Endothelial cell (in vitro differentiated cells): ENCODE measurements around the gene ANTXR1. TPM values are rescaled to one million over a fixed set of nuclear protein-coding genes. Genes with fewer than 3 reads are reported as not detected.

Experiments
- DNase-seq: peaks from one replicate; pipeline ENCODE4 v3.0.0; 2021; ENCODE audit warnings: low spot score
- H3K27ac Mint-ChIP-seq: one replicate; pipeline ENCODE4 v1.8.0; 2021; ENCODE audit warnings: mixed read lengths, inconsistent platforms; ENCODE audit not compliant: unreplicated experiment
- H3K27me3 Mint-ChIP-seq: one replicate; pipeline ENCODE4 v1.8.0; 2021; ENCODE audit warnings: mild to moderate bottlenecking, moderate library complexity, mixed read lengths, inconsistent platforms; ENCODE audit not compliant: unreplicated experiment
- H3K36me3 Mint-ChIP-seq: one replicate; pipeline ENCODE4 v1.8.0; 2021; ENCODE audit warnings: mild to moderate bottlenecking, low read depth, mixed read lengths, inconsistent platforms; ENCODE audit not compliant: unreplicated experiment
- H3K4me1 Mint-ChIP-seq: one replicate; pipeline ENCODE4 v1.8.0; 2021; ENCODE audit warnings: mild to moderate bottlenecking, mixed read lengths, inconsistent platforms; ENCODE audit not compliant: unreplicated experiment
- H3K4me3 Mint-ChIP-seq: one replicate; pipeline ENCODE4 v1.8.0; 2021; ENCODE audit warnings: mild to moderate bottlenecking, mixed read lengths, inconsistent platforms; ENCODE audit not compliant: unreplicated experiment
- H3K9me3 Mint-ChIP-seq: one replicate; pipeline ENCODE4 v1.8.0; 2021; ENCODE audit warnings: mixed read lengths, inconsistent platforms; ENCODE audit not compliant: unreplicated experiment
- CTCF ChIP-seq: fragments of 200-600 bp; sonication (generic); IDR thresholded peaks from one replicate; pipeline ENCODE4 v1.5.0; 2021; ENCODE audit warnings: antibody characterized with exemption; ENCODE audit not compliant: unreplicated experiment
- total RNA-seq: library from RNA; stranded (reverse); fragmentation: NEBNext Ultra II Directional; extraction: Animal tissue kit (Norgen Biotek cat#: 25700); gene quantifications from one replicate; pipeline ENCODE4 v1.2.1, GENCODE V29; 2021; ENCODE audit not compliant: unreplicated experiment

The ANTXR1 gene
- total RNA-seq, 1 donor from 2014 or later: 7.5 TPM

GRCh38 chr2:69260666-69261065, 247.7 kb downstream of the ANTXR1 start:
- Mint-ChIP-seq H3K4me3 (no peak overlapping the region), H3K27me3 (no peaks in the 10 kb centered on the region), H3K36me3 (peaks cover 20% of the 10 kb centered on the region), H3K27ac (no peak overlapping the region), H3K9me3 (peaks cover 4% of the 10 kb centered on the region), H3K4me1 (no peaks in the 10 kb centered on the region)
- no peak for TF ChIP-seq CTCF
- DNase-seq: no peak

GRCh38 chr2:69269330-69269729, 256.4 kb downstream of the ANTXR1 start:
- H3K27me3 Mint-ChIP-seq: no peaks in the 10 kb centered on the region
- no peak for TF ChIP-seq CTCF
- peaks cover 4% of the 10 kb centered on the region for H3K36me3 Mint-ChIP-seq
- no peak overlapping the region for H3K4me3 Mint-ChIP-seq
- H3K9me3 Mint-ChIP-seq: no peaks in the 10 kb centered on the region
- H3K4me1 Mint-ChIP-seq: no peaks in the 10 kb centered on the region
- H3K27ac Mint-ChIP-seq: no peak overlapping the region
- no peak for DNase-seq

GRCh38 chr2:69271831-69272257, 258.9 kb downstream of the ANTXR1 start:
- no peak for TF ChIP-seq CTCF
- Mint-ChIP-seq H3K27me3 (no peaks in the 10 kb centered on the region), H3K27ac (no peak overlapping the region), H3K4me3 (no peak overlapping the region), H3K36me3 (no peaks in the 10 kb centered on the region), H3K4me1 (peaks cover 10% of the 10 kb centered on the region), H3K9me3 (no peaks in the 10 kb centered on the region)
- no peak for DNase-seq

GRCh38 chr2:69272803-69273471, 260.0 kb downstream of the ANTXR1 start:
- DNase-seq: no peak
- Mint-ChIP-seq H3K27me3 (no peaks in the 10 kb centered on the region), H3K4me1 (peaks cover 10% of the 10 kb centered on the region), H3K36me3 (no peaks in the 10 kb centered on the region), H3K27ac (no peak overlapping the region), H3K4me3 (no peak overlapping the region), H3K9me3 (no peaks in the 10 kb centered on the region)
- TF ChIP-seq CTCF: no peak

- Mint-ChIP-seq H3K36me3 (no peaks in the 10 kb centered on the region), H3K27ac (no peak overlapping the region), H3K4me1 (peaks cover 10% of the 10 kb centered on the region), H3K4me3 (no peak overlapping the region), H3K9me3 (no peaks in the 10 kb centered on the region), H3K27me3 (no peaks in the 10 kb centered on the region)
- no peak for TF ChIP-seq CTCF
- no peak for DNase-seq
Observed at GRCh38 chr2:69275490-69275889, 262.5 kb downstream of the ANTXR1 start.
